ENCODE data around the gene SRCIN1.

DNA sequence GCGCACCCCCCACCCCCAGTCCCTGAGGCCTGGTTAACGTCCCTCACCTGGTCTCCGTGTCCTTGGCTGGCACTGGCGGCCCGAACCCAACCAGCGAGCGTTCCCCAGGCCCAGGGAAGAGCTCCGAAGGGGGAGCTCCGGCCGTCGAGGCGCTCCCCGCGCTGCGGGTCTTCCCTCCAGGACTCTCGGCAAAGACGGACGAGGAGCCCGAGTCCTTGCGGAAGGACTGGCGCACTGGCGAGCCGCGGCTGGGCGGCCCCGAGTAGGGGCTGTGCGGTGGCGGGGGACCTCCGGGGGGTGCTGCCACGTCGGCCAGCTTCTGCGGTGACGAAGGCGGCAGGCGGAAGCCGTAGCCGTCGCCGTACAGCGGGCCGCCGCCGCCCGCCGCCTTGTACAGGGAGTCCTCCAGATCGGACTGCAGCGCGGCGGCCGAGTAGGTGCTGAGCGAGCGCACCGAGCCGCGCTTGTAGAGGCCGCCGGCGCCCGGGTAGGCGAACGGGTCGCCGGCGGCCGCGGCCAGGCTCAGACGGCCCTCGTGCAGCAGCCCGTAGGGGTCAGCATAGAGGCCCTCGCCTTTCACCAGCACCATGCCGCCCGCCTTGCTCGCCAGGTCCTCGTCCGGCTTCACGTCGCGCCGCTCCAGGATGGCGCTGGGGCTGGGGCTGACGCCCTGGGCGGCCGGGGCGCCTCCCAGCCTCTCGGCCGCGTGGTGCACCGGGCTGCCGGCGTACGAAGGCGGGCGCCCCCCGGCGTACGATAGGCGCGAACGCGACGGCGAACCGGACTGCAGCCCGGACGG is 44.1 kb downstream of the SRCIN1 start:
- TF ChIP-seq, protein P1, sequence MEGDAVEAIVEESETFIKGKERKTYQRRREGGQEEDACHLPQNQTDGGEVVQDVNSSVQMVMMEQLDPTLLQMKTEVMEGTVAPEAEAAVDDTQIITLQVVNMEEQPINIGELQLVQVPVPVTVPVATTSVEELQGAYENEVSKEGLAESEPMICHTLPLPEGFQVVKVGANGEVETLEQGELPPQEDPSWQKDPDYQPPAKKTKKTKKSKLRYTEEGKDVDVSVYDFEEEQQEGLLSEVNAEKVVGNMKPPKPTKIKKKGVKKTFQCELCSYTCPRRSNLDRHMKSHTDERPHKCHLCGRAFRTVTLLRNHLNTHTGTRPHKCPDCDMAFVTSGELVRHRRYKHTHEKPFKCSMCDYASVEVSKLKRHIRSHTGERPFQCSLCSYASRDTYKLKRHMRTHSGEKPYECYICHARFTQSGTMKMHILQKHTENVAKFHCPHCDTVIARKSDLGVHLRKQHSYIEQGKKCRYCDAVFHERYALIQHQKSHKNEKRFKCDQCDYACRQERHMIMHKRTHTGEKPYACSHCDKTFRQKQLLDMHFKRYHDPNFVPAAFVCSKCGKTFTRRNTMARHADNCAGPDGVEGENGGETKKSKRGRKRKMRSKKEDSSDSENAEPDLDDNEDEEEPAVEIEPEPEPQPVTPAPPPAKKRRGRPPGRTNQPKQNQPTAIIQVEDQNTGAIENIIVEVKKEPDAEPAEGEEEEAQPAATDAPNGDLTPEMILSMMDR (IDR thresholded peaks at IDR 0.05): no peak
- no peak for TF ChIP-seq EZH2 (IDR thresholded peaks at IDR 0.05; ENCODE audit: borderline replicate concordance, insufficient read depth, low read depth, low read length, poor library complexity, severe bottlenecking)

Measured in B cell (primary cell).